HEK293 (cell line): ENCODE results near the gene ERCC5.

Source experiments
- GLI2 ChIP-seq: fragments of 450-650 bp; formaldehyde crosslinking; IDR thresholded peaks from 2 replicates; pipeline ENCODE4; 2017; ENCODE audit warnings: missing biosample characterization, missing genetic modification characterization, low read depth, borderline replicate concordance
- HOXC10 ChIP-seq: sonication (generic); formaldehyde crosslinking; IDR thresholded peaks from 2 replicates; pipeline ENCODE4 v1.8.1; 2023; ENCODE audit warnings: mild to moderate bottlenecking, missing genetic modification reagents
- KLF10 ChIP-seq: fragments of 450-650 bp; IDR thresholded peaks from 2 replicates; pipeline ENCODE4 v1.5.1; 2018; ENCODE audit warnings: missing biosample characterization, mild to moderate bottlenecking, missing genetic modification characterization
- KLF9 ChIP-seq: fragments of 450-650 bp; formaldehyde crosslinking; IDR thresholded peaks from 2 replicates; pipeline ENCODE4 v1.5.1; 2016; ENCODE audit warnings: missing biosample characterization, missing genetic modification characterization, low read depth
- MYNN ChIP-seq: fragments of 450-650 bp; formaldehyde crosslinking; IDR thresholded peaks from 2 replicates; pipeline ENCODE4 v1.5.1; 2016; ENCODE audit warnings: missing biosample characterization, missing genetic modification characterization, borderline replicate concordance
- OVOL3 ChIP-seq: fragments of 450-650 bp; formaldehyde crosslinking; IDR thresholded peaks from 2 replicates; pipeline ENCODE4 v1.5.1; 2016; ENCODE audit warnings: missing biosample characterization, missing genetic modification characterization
- SETDB1 ChIP-seq: IDR thresholded peaks from one replicate; pipeline ENCODE4 v1.6.1; 2017; ENCODE audit warnings: mild to moderate bottlenecking, low read length, moderate library complexity, mixed read lengths; ENCODE audit not compliant: insufficient read length
- TRIM28 ChIP-seq: IDR thresholded peaks from 2 replicates; pipeline ENCODE4 v1.6.1; 2011; ENCODE audit warnings: low read length, control low read depth, borderline replicate concordance
- ZBTB10 ChIP-seq: fragments of 450-650 bp; formaldehyde crosslinking; IDR thresholded peaks from 2 replicates; pipeline ENCODE4 v1.5.1; 2016; ENCODE audit warnings: missing biosample characterization, missing genetic modification characterization
- ZBTB49 ChIP-seq: fragments of 450-650 bp; formaldehyde crosslinking; IDR thresholded peaks from 2 replicates; pipeline ENCODE4 v1.5.1; 2016; ENCODE audit warnings: missing biosample characterization, missing genetic modification characterization, low read depth
- ZBTB7A ChIP-seq: fragments of 450-650 bp; formaldehyde crosslinking; IDR thresholded peaks from 2 replicates; pipeline ENCODE4 v1.5.1; 2016; ENCODE audit warnings: low read depth, missing biosample characterization, missing genetic modification characterization
- ZBTB8A ChIP-seq: fragments of 450-650 bp; formaldehyde crosslinking; IDR thresholded peaks from 2 replicates; pipeline ENCODE4 v1.5.1; 2016; ENCODE audit warnings: missing biosample characterization, missing genetic modification characterization
- ZFHX2 ChIP-seq: fragments of 450-650 bp; formaldehyde crosslinking; conservative IDR thresholded peaks from 2 replicates; pipeline ENCODE4 v1.5.1; 2016; ENCODE audit warnings: missing biosample characterization, missing genetic modification characterization
- ZFP37 ChIP-seq: fragments of 450-650 bp; formaldehyde crosslinking; IDR thresholded peaks from 2 replicates; pipeline ENCODE4 v1.5.1; 2016; ENCODE audit warnings: missing biosample characterization, missing genetic modification characterization
- ZFP41 ChIP-seq: fragments of 450-650 bp; formaldehyde crosslinking; IDR thresholded peaks from 2 replicates; pipeline ENCODE4 v1.5.1; 2016; ENCODE audit warnings: missing biosample characterization, missing genetic modification characterization, borderline replicate concordance
- ZIC2 ChIP-seq: fragments of 450-650 bp; formaldehyde crosslinking; IDR thresholded peaks from 2 replicates; pipeline ENCODE4 v1.5.1; 2016; ENCODE audit warnings: missing biosample characterization, missing genetic modification characterization
- ZNF146 ChIP-seq: fragments of 450-650 bp; formaldehyde crosslinking; IDR thresholded peaks from 2 replicates; pipeline ENCODE4 v1.5.1; 2016; ENCODE audit warnings: missing biosample characterization, missing genetic modification characterization
- ZNF175 ChIP-seq: fragments of 450-650 bp; formaldehyde crosslinking; IDR thresholded peaks from 2 replicates; pipeline ENCODE4 v1.5.1; 2016; ENCODE audit warnings: missing biosample characterization, missing genetic modification characterization
- ZNF221 ChIP-seq: fragments of 450-650 bp; formaldehyde crosslinking; IDR thresholded peaks from 2 replicates; pipeline ENCODE4 v1.5.1; 2017; ENCODE audit warnings: missing biosample characterization, missing genetic modification characterization, borderline replicate concordance
- ZNF23 ChIP-seq: fragments of 450-650 bp; formaldehyde crosslinking; IDR thresholded peaks from 2 replicates; pipeline ENCODE4 v1.5.1; 2016; ENCODE audit warnings: missing biosample characterization, missing genetic modification characterization, borderline replicate concordance
- ZNF239 ChIP-seq: fragments of 450-650 bp; formaldehyde crosslinking; IDR thresholded peaks from 2 replicates; pipeline ENCODE4 v1.5.1; 2016; ENCODE audit warnings: missing biosample characterization, missing genetic modification characterization
- ZNF248 ChIP-seq: fragments of 450-650 bp; formaldehyde crosslinking; IDR thresholded peaks from 2 replicates; pipeline ENCODE4 v1.5.1; 2017; ENCODE audit warnings: missing biosample characterization, missing genetic modification characterization
- ZNF274 ChIP-seq, 2 experiments: fragments of 200-500 bp in 1 of 2; fragments of 450-650 bp in 1 of 2; sonication (Bioruptor generic) in 1 of 2; formaldehyde crosslinking in 1 of 2; IDR thresholded peaks; 2 replicates each; pipeline versions ENCODE4 v1.5.1 to v1.6.1; 2014 to 2016; ENCODE audit warnings: borderline replicate concordance in 1 of 2, inconsistent platforms in 1 of 2, low read length in 1 of 2, missing biosample characterization in 1 of 2, missing genetic modification characterization in 1 of 2
- ZNF398 ChIP-seq: fragments of 450-650 bp; formaldehyde crosslinking; IDR thresholded peaks from 2 replicates; pipeline ENCODE4 v1.5.1; 2017; ENCODE audit warnings: missing biosample characterization, missing genetic modification characterization
- ZNF423 ChIP-seq: fragments of 450-650 bp; formaldehyde crosslinking; IDR thresholded peaks from 2 replicates; pipeline ENCODE4 v1.5.1; 2016; ENCODE audit warnings: missing biosample characterization, missing genetic modification characterization
- ZNF514 ChIP-seq: fragments of 450-650 bp; formaldehyde crosslinking; IDR thresholded peaks from 2 replicates; pipeline ENCODE4 v1.5.1; 2016; ENCODE audit warnings: missing biosample characterization, missing genetic modification characterization
- ZNF560 ChIP-seq: fragments of 450-650 bp; formaldehyde crosslinking; IDR thresholded peaks from 2 replicates; pipeline ENCODE4 v1.5.1; 2017; ENCODE audit warnings: missing biosample characterization, missing genetic modification characterization, borderline replicate concordance
- ZNF596 ChIP-seq: fragments of 450-650 bp; IDR thresholded peaks from 2 replicates; pipeline ENCODE4 v1.5.0; 2018; ENCODE audit warnings: missing biosample characterization, mild to moderate bottlenecking, missing genetic modification characterization, moderate library complexity
- ZNF645 ChIP-seq: fragments of 450-650 bp; formaldehyde crosslinking; IDR thresholded peaks from 2 replicates; pipeline ENCODE4; 2016; ENCODE audit warnings: missing biosample characterization, missing genetic modification characterization
- ZNF707 ChIP-seq: fragments of 450-650 bp; formaldehyde crosslinking; IDR thresholded peaks from 2 replicates; pipeline ENCODE4 v1.5.1; 2016; ENCODE audit warnings: missing biosample characterization, missing genetic modification characterization
- ZNF792 ChIP-seq: fragments of 450-650 bp; formaldehyde crosslinking; IDR thresholded peaks from 2 replicates; pipeline ENCODE4 v1.5.1; 2016; ENCODE audit warnings: missing biosample characterization, missing genetic modification characterization
- ZSCAN16 ChIP-seq: fragments of 450-650 bp; formaldehyde crosslinking; IDR thresholded peaks from 2 replicates; pipeline ENCODE4 v1.5.1; 2016; ENCODE audit warnings: missing biosample characterization, missing genetic modification characterization
- ZXDB ChIP-seq: fragments of 450-650 bp; formaldehyde crosslinking; IDR thresholded peaks from 2 replicates; pipeline ENCODE4 v1.5.1; 2016; ENCODE audit warnings: missing biosample characterization, missing genetic modification characterization

Gene ERCC5

GRCh38 chr13:102845630-102846260, at the start of gene ERCC5 (continued):
- TF ChIP-seq ZNF239 (tag by site-specific recombination) (no peak), ZNF274 (IDR thresholded peaks at IDR 0.05; ENCODE audit: low read length) (no peak), ZNF274 (tag by site-specific recombination; IDR thresholded peaks at IDR 0.05; ENCODE audit: borderline replicate concordance) (no peak), SETDB1 (no peak), ZNF423 (tag by site-specific recombination) (no peak), ZNF146 (0 out of 2 replicates have a peak, but pooled peaks have one; percentile 17), ZNF707 (no peak), ZBTB7A (tag by site-specific recombination) (0 out of 2 replicates have a peak, but pooled peaks have one; percentile 22), ZFP41 (tag by site-specific recombination) (no peak), ZSCAN16 (tag by site-specific recombination) (no peak), TRIM28 (0 out of 2 replicates have a peak, but pooled peaks have one; percentile 32), ZNF596 (tag by site-specific recombination) (no peak), KLF9 (peak; percentile 47), ZBTB10 (tag by site-specific recombination) (peak; percentile 88), ZNF248 (tag by site-specific recombination) (no peak), ZNF221 (no peak), ZNF175 (tag by site-specific recombination) (no peak), ZNF23 (tag by site-specific recombination) (no peak), ZFHX2 (tag by site-specific recombination) (peak; percentile 87), OVOL3 (tag by site-specific recombination) (no peak), ZNF645 (tag by site-specific recombination) (no peak), ZNF398 (tag by site-specific recombination) (no peak), ZIC2 (no peak), HOXC10 (CRISPR knock-in tag) (no peak; the same call in 1 of the 2 replicates), ZNF560 (tag by site-specific recombination) (no peak), ZXDB (tag by site-specific recombination) (peak; percentile 92), KLF10 (peak; percentile 45), ZBTB49 (tag by site-specific recombination) (no peak), ZFP37 (peak; percentile 84), MYNN (no peak; the same call in 1 of the 2 replicates), ZNF514 (tag by site-specific recombination) (no peak), GLI2 (tag by site-specific recombination) (no peak), ZNF792 (tag by site-specific recombination) (no peak), ZBTB8A (peak; percentile 90)
